ENCODE results near the gene ZNF311. TPM values are rescaled to one million over a fixed set of nuclear protein-coding genes. Genes with fewer than 3 reads are reported as not detected.

Gene ZNF311
- total RNA-seq, 2 experiments from 2014 or later: 0.31 to 0.43 TPM

DNA sequence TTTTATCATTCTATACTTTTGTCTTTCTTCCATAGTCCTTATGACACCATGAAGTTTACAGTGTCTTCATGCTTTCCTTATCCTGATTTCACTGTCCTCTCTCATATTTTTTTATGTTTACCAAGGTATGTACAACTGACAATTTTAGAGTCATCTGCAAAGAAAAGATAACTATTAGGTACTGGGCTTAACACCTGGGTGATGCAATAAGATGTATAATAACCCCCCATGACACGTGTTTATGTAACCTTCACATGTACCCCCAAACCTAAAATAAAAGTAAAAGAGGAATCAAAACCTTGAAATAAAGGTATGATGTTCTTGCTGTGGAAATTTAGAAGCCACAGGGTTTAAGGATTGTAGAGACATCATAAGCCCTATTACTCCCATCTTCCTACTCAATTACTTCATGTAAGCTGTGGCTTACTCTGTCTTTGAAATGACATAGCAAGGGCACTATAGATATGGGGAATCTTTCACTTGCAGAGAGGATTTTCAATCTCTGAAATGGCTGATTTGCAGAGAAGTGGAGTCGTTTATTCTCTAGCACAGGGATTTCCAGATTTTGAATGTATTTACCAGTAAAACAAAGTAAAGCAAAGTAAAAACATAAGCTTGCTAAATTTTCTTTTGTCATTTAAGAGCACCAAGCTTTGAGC lies 20.9 kb upstream of the ZNF311 start:
- no peaks in the 10 kb centered on the region for H3K36me3 Mint-ChIP-seq (ENCODE audit: low read depth)
- H3K27ac Mint-ChIP-seq: no peak overlapping the region
- intact Hi-C loops (cut with micrococcal nuclease): no loop called here
- no peaks in the 10 kb centered on the region for H3K4me1 Mint-ChIP-seq (ENCODE audit: low read depth)
- CTCF ChIA-PET: interaction anchor here (0.8 kb wide), 1 partner anchor 12 kb away, joined by 3 read pairs; no protein-coding TSS in a partner anchor
- no peaks in the 10 kb centered on the region for H3K9me3 Mint-ChIP-seq
- no peak overlapping the region for H3K4me3 Mint-ChIP-seq
- peaks cover 52% of the 10 kb centered on the region for H3K27me3 Mint-ChIP-seq
- no peak for ATAC-seq
- DNase-seq: no peak
- no peak for TF ChIP-seq CTCF (IDR thresholded peaks at IDR 0.05)
- POLR2A ChIA-PET: no interaction called here

GRCh38 chr6:29021434-29021833 lies 16.3 kb upstream of the ZNF311 start:
- H3K9me3 Mint-ChIP-seq: no peaks in the 10 kb centered on the region
- H3K4me3 Mint-ChIP-seq: no peak overlapping the region
- H3K27me3 Mint-ChIP-seq: peaks cover 33% of the 10 kb centered on the region
- no peaks in the 10 kb centered on the region for H3K36me3 Mint-ChIP-seq (ENCODE audit: low read depth)
- ChIA-PET CTCF (interaction anchor here (1.7 kb wide), 1 partner anchor 183 kb away, joined by 8 read pairs; no protein-coding TSS in a partner anchor), POLR2A (no interaction called here)
- intact Hi-C loops (cut with micrococcal nuclease): no loop called here
- no peak overlapping the region for H3K27ac Mint-ChIP-seq
- DNase-seq: no peak
- H3K4me1 Mint-ChIP-seq (ENCODE audit: low read depth): peaks cover 9% of the 10 kb centered on the region
- no peak for ATAC-seq
- no peak for TF ChIP-seq CTCF (IDR thresholded peaks at IDR 0.05)

DNA sequence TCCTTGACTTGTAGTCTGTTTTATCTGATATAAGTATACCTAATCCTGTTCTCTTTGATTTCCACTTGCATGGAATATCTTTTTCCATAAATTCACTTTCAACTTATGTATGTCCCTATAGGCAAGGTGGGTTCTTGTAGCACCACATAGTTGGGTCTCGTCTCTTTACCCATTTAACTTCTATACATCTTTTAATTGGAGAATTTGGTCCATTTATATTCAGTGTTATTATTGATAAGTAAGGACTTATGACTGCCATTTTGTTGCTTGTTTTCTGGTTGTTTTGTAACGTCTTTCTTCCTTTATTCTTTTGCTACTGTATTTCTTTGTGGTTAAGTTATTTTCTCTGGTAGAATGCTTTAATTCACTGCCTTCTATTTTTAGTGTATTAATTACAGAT lies 14.5 kb upstream of the ZNF311 start:
- CTCF ChIA-PET: interaction anchor here (1.1 to 1.7 kb wide), 3 partner anchors 181 to 333 kb away, joined by 3 to 8 read pairs (median 4); no protein-coding TSS in a partner anchor
- H3K27me3 Mint-ChIP-seq: peaks cover 28% of the 10 kb centered on the region

GRCh38 chr6:29017428-29017802 lies 12.3 kb upstream of the ZNF311 start:
- ATAC-seq (no peak), DNase-seq (no peak)
- Mint-ChIP-seq H3K4me3 (peak overlapping the region; percentile 81), H3K9me3 (peaks cover 2% of the 10 kb centered on the region), H3K36me3 (ENCODE audit: low read depth) (no peaks in the 10 kb centered on the region), H3K4me1 (ENCODE audit: low read depth) (peaks cover 17% of the 10 kb centered on the region), H3K27me3 (peaks cover 30% of the 10 kb centered on the region), H3K27ac (no peak overlapping the region)
- TF ChIP-seq CTCF (IDR thresholded peaks at IDR 0.05): no peak
- ChIA-PET CTCF (interaction anchor here (4.1 kb wide), 1 partner anchor 180 kb away, joined by 58 read pairs; no protein-coding TSS in a partner anchor), POLR2A (no interaction called here)
- intact Hi-C loops (cut with micrococcal nuclease): loop anchor here (2.0 to 5.0 kb wide), 3 partner anchors 35 to 331 kb away; no protein-coding TSS in a partner anchor

More for the DNA sequence above, 14.5 kb upstream of the ZNF311 start:
- ATAC-seq (no peak), DNase-seq (no peak)
- Mint-ChIP-seq H3K36me3 (ENCODE audit: low read depth) (no peaks in the 10 kb centered on the region), H3K27ac (no peak overlapping the region), H3K4me1 (ENCODE audit: low read depth) (peaks cover 17% of the 10 kb centered on the region), H3K4me3 (no peak overlapping the region), H3K9me3 (peaks cover 2% of the 10 kb centered on the region)
- intact Hi-C loops (cut with micrococcal nuclease): loop anchor here (5.0 kb wide), 1 partner anchor 37 kb away; no protein-coding TSS in a partner anchor
- no peak for TF ChIP-seq CTCF (IDR thresholded peaks at IDR 0.05)
- POLR2A ChIA-PET: no interaction called here
